Measurements from ENCODE around the gene PLCB2.

The PLCB2 gene

GRCh38 chr15:40309344-40309862 is 1.7 kb upstream of the PLCB2 start:
- no peaks in the 10 kb centered on the region for H3K9me2 ChIP-seq (replicated peaks; ENCODE audit: low read depth, low read length)
- H3K9ac ChIP-seq (ENCODE audit: low read depth, low read length, poor library complexity, severe bottlenecking) = peak overlapping the region; percentile 98
- H3F3A ChIP-seq (ENCODE audit: low read depth) = no peaks in the 10 kb centered on the region
- H3K4me3 ChIP-seq (ENCODE audit: low read length, poor library complexity, severe bottlenecking) = peak overlapping the region; percentile 96
- no peak overlapping the region for H2AFZ ChIP-seq (ENCODE audit: low read length)
- H3K4me2 ChIP-seq (ENCODE audit: low read depth, low read length, poor library complexity, severe bottlenecking) = peak overlapping the region; percentile 97
- no peaks in the 10 kb centered on the region for H3K27me3 ChIP-seq (ENCODE audit: insufficient read depth, low read length, poor library complexity, severe bottlenecking)
- H3K36me3 ChIP-seq (ENCODE audit: insufficient read depth, low read length) = no peaks in the 10 kb centered on the region
- TF ChIP-seq CTCF (conservative IDR thresholded peaks at IDR 0.05; ENCODE audit: low read length) = no peak
- TF ChIP-seq EZH2phosphoT487 (IDR thresholded peaks at IDR 0.05; ENCODE audit: borderline replicate concordance) = no peak
- peaks cover 35% of the 10 kb centered on the region for H3K79me2 ChIP-seq (ENCODE audit: insufficient read depth, low read length)
- no peaks in the 10 kb centered on the region for H3K9me3 ChIP-seq (ENCODE audit: insufficient read depth, low read depth, low read length)
- peaks cover 2% of the 10 kb centered on the region for H4K20me1 ChIP-seq (ENCODE audit: insufficient read depth, low read length, poor library complexity, severe bottlenecking)
- peaks cover 59% of the 10 kb centered on the region for H3K4me1 ChIP-seq (ENCODE audit: insufficient read depth, low read length, poor library complexity, severe bottlenecking)

DNA sequence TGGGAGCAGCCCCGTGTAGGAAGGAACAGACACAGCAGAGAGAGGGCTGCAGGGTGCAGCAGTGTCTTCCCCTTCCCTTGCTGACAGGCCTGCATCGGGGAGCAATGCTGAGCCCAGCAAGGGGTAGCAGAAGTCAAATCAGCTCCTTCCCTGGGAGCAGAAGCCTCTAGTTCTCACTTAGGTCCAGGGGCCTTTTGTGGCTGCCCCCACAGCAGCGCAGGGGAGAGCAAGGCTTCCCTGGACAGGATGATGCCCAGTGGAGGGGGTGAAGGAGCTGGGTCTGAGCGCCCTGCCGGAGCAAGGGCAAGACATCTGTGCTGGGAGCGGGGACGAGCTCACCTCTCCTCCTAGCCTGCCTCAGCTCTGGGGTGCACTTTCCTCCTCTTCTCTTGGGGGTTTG is 827 bp downstream of the PLCB2 start:
- Histone ChIP-seq H3K4me2 (ENCODE audit: low read depth, low read length, poor library complexity, severe bottlenecking) (peak overlapping the region; percentile 97), H2AFZ (ENCODE audit: low read length) (peak overlapping the region; percentile 45; the same call in 1 of the 2 replicates), H3K9ac (ENCODE audit: low read depth, low read length, poor library complexity, severe bottlenecking) (peak overlapping the region; percentile 98), H3K79me2 (ENCODE audit: insufficient read depth, low read length) (peaks cover 57% of the 10 kb centered on the region), H4K20me1 (ENCODE audit: insufficient read depth, low read length, poor library complexity, severe bottlenecking) (peaks cover 11% of the 10 kb centered on the region), H3K27me3 (ENCODE audit: insufficient read depth, low read length, poor library complexity, severe bottlenecking) (no peaks in the 10 kb centered on the region), H3K9me2 (replicated peaks; ENCODE audit: low read depth, low read length) (no peaks in the 10 kb centered on the region), H3K4me1 (ENCODE audit: insufficient read depth, low read length, poor library complexity, severe bottlenecking) (peaks cover 57% of the 10 kb centered on the region), H3F3A (ENCODE audit: low read depth) (no peaks in the 10 kb centered on the region), H3K9me3 (ENCODE audit: insufficient read depth, low read depth, low read length) (no peaks in the 10 kb centered on the region), H3K4me3 (ENCODE audit: low read length, poor library complexity, severe bottlenecking) (peak overlapping the region; percentile 96), H3K36me3 (ENCODE audit: insufficient read depth, low read length) (peaks cover 10% of the 10 kb centered on the region; the same call in 1 of the 2 replicates)
- TF ChIP-seq CTCF (conservative IDR thresholded peaks at IDR 0.05; ENCODE audit: low read length) (no peak), EZH2phosphoT487 (IDR thresholded peaks at IDR 0.05; ENCODE audit: borderline replicate concordance) (no peak)

- H3K4me1 ChIP-seq (ENCODE audit: insufficient read depth, low read length, poor library complexity, severe bottlenecking) = peaks cover 57% of the 10 kb centered on the region
- H3F3A ChIP-seq (ENCODE audit: low read depth) = no peaks in the 10 kb centered on the region
- peak overlapping the region; percentile 97 for H3K4me2 ChIP-seq (ENCODE audit: low read depth, low read length, poor library complexity, severe bottlenecking)
- peak overlapping the region; percentile 96 for H3K4me3 ChIP-seq (ENCODE audit: low read length, poor library complexity, severe bottlenecking)
- H4K20me1 ChIP-seq (ENCODE audit: insufficient read depth, low read length, poor library complexity, severe bottlenecking) = peaks cover 11% of the 10 kb centered on the region
- H3K27me3 ChIP-seq (ENCODE audit: insufficient read depth, low read length, poor library complexity, severe bottlenecking) = no peaks in the 10 kb centered on the region
- no peaks in the 10 kb centered on the region for H3K9me2 ChIP-seq (replicated peaks; ENCODE audit: low read depth, low read length)
- peak overlapping the region; percentile 98 for H3K9ac ChIP-seq (ENCODE audit: low read depth, low read length, poor library complexity, severe bottlenecking)
- H2AFZ ChIP-seq (ENCODE audit: low read length) = peak overlapping the region; percentile 45; the same call in 1 of the 2 replicates
- no peaks in the 10 kb centered on the region for H3K9me3 ChIP-seq (ENCODE audit: insufficient read depth, low read depth, low read length)
- H3K79me2 ChIP-seq (ENCODE audit: insufficient read depth, low read length) = peaks cover 57% of the 10 kb centered on the region
- peaks cover 15% of the 10 kb centered on the region; the same call in 1 of the 2 replicates for H3K36me3 ChIP-seq (ENCODE audit: insufficient read depth, low read length)
- no peak for TF ChIP-seq CTCF (conservative IDR thresholded peaks at IDR 0.05; ENCODE audit: low read length)
- no peak for TF ChIP-seq EZH2phosphoT487 (IDR thresholded peaks at IDR 0.05; ENCODE audit: borderline replicate concordance)
Measured at GRCh38 chr15:40306371-40306770, 1.4 kb downstream of the PLCB2 start.

Measured in Loucy (cell line).